Measurements from ENCODE around the gene MROH2A.
A peak's percentile ranks its signal among the peaks of the same experiment; 100 is the strongest.

Gene MROH2A

GRCh38 chr2:233845301-233846060, 67.4 kb downstream of the MROH2A start:
- Mint-ChIP-seq H3K4me1 (no peaks in the 10 kb centered on the region), H3K27me3 (peaks cover 13% of the 10 kb centered on the region), H3K4me3 (no peak overlapping the region), H3K36me3 (no peaks in the 10 kb centered on the region), H3K9me3 (no peaks in the 10 kb centered on the region), H3K27ac (peak overlapping the region; percentile 57)
- ATAC-seq: peak; percentile 62

DNA sequence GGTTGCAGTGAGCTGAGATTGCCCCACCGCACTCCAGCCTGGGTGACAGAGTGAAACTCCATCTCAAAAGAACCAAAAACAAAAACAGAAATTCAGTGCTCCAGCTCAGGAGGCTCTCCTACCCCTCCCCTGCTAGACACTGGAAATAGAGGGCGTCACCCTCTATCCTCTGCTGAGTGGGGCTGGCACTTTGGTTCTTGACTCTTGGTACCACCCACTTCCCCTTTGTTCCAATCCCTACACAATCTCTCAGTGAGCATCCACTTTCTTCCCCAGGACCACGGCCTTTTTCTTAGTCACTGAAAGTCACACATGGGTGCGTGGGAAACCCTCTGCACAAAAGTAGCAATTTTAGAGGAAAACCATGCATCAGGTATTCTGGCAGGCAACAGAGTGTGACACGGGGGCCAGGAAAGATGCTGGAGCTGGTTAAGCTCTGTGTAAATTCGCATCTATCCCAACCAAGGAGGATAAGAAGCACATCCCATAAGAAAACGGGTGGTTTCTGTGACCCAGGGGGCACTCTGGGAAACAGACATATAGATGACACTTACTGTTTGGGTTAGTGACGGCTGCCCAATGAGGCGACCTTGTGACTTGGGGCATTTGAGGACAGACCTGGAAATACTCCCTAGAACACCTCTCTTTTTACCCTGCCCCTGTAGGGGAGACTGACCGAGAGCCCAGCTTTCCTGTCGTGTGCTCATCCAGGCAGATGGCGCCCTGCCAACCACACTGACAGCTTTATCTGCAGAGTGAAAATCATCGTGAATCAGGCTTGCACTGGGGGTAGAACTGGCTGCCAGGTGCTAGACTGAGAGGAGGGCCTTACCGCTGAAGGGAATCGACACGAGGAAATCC, 68.5 kb downstream of the MROH2A start:
- ATAC-seq: no peak
- Mint-ChIP-seq H3K27ac (peak overlapping the region; percentile 57), H3K9me3 (no peaks in the 10 kb centered on the region), H3K36me3 (no peaks in the 10 kb centered on the region), H3K4me3 (no peak overlapping the region), H3K27me3 (peaks cover 13% of the 10 kb centered on the region), H3K4me1 (no peaks in the 10 kb centered on the region)

DNA sequence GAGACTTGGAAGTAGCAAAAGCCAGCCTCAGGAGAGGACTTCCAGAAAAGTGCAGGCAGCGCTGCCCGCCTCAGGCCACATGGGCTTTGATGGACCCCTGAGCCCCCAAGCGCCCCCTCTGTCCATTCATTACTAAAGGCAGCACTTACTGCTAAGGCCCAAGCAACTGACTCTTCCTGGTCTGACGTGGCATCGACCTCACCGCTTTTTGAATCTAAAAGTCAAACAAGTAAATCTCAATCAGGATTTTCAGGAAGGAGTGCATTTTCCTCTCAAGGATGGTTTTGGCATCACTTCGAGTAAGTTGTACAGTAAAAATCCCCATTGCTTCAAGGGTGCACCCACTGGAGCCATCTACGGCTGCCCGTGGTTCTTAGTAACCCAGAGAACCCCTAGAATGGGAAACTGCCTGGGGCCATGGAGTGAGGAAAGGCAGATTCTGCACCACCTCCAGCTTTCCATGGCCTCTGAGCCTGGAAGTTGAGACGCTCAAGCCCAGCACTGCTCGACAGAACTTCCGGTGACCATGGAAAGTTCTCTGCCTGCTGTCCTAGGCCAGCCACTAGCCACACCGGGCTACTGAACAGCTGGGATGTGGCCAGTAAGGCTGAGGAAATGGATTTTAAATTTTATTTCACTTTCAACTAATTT, 69.2 kb downstream of the MROH2A start:
- no peak for ATAC-seq
- H3K27ac Mint-ChIP-seq: peak overlapping the region; percentile 8
- H3K9me3 Mint-ChIP-seq: no peaks in the 10 kb centered on the region
- H3K4me3 Mint-ChIP-seq: no peak overlapping the region
- H3K27me3 Mint-ChIP-seq: peaks cover 17% of the 10 kb centered on the region
- no peaks in the 10 kb centered on the region for H3K4me1 Mint-ChIP-seq
- no peaks in the 10 kb centered on the region for H3K36me3 Mint-ChIP-seq

GRCh38 chr2:233848276-233848675, 70.1 kb downstream of the MROH2A start:
- Mint-ChIP-seq H3K36me3 (no peaks in the 10 kb centered on the region), H3K4me3 (no peak overlapping the region), H3K9me3 (no peaks in the 10 kb centered on the region), H3K27ac (peak overlapping the region; percentile 8), H3K27me3 (peaks cover 22% of the 10 kb centered on the region), H3K4me1 (no peaks in the 10 kb centered on the region)
- no peak for ATAC-seq

DNA sequence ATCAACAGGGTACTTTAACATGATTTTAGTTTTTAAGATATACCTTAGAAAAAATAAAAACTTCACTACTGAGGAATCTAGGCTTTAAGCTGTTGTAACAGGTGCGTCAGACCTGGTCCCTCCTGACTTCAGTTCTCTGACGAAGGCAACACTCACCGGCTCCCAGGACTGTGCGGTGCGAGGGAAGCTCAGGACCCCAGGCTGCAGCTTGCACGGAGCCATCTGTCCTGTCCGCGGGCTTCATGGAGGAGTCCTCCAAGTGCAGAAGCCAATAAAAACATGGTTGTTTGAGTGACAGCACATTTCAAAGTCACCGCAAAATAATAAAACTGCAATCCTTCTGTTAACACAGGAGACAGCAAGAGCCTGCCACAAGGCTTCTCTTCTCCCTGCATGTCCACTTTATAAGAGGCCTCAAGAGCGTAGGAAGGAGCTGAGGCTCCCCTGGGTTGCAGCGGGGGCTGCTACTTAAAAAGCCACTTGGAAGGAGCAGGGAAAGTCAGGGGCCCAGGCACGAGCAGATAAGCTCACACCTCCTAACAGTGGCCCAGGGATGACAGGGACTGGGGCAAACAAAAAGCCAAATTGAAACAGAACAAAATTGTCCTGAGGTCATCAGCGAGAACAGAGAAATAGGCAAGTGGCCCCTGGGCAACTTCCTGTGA, 71.6 kb downstream of the MROH2A start:
- peaks cover 8% of the 10 kb centered on the region for H3K4me1 Mint-ChIP-seq

GRCh38 chr2:233850745-233851144, 72.6 kb downstream of the MROH2A start:
- peaks cover 10% of the 10 kb centered on the region for H3K4me1 Mint-ChIP-seq
- H3K27me3 Mint-ChIP-seq: peaks cover 31% of the 10 kb centered on the region
- H3K27ac Mint-ChIP-seq: no peak overlapping the region
- H3K36me3 Mint-ChIP-seq: peaks cover 4% of the 10 kb centered on the region
- H3K4me3 Mint-ChIP-seq: no peak overlapping the region
- no peaks in the 10 kb centered on the region for H3K9me3 Mint-ChIP-seq
- ATAC-seq: no peak

More for the DNA sequence above, 71.6 kb downstream of the MROH2A start:
- Mint-ChIP-seq H3K27me3 (peaks cover 31% of the 10 kb centered on the region), H3K27ac (no peak overlapping the region), H3K9me3 (no peaks in the 10 kb centered on the region), H3K4me3 (no peak overlapping the region), H3K36me3 (peaks cover 4% of the 10 kb centered on the region)
- no peak for ATAC-seq

- H3K36me3 Mint-ChIP-seq: peaks cover 4% of the 10 kb centered on the region
- H3K4me3 Mint-ChIP-seq: no peak overlapping the region
- H3K9me3 Mint-ChIP-seq: no peaks in the 10 kb centered on the region
- H3K4me1 Mint-ChIP-seq: peaks cover 10% of the 10 kb centered on the region
- ATAC-seq: no peak
- H3K27me3 Mint-ChIP-seq: peaks cover 31% of the 10 kb centered on the region
- no peak overlapping the region for H3K27ac Mint-ChIP-seq
Observed at GRCh38 chr2:233851169-233851568, 73.0 kb downstream of the MROH2A start.

DNA sequence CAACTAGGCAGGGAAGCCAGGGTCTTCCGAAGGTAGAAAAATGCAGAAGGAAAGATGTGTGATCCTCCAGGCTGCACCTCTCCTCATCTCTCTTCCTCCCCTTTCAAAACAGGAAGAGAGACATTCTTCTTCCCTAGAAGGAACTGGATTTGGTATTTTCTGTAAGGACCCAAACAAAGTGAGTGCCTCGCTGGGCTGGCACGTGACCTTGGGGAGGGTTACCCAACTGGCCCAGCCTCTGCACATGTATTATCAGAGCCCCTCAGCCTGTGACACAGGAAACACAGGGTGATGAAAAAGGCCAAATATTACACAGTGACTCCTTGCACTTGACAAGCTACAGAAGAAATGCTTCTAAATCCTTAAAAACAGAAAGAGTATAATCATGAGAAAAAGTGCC, 73.9 kb downstream of the MROH2A start:
- Mint-ChIP-seq H3K27me3 (peaks cover 31% of the 10 kb centered on the region), H3K4me3 (no peak overlapping the region), H3K27ac (no peak overlapping the region), H3K36me3 (peaks cover 4% of the 10 kb centered on the region), H3K9me3 (no peaks in the 10 kb centered on the region), H3K4me1 (peaks cover 10% of the 10 kb centered on the region)
- no peak for ATAC-seq

DNA sequence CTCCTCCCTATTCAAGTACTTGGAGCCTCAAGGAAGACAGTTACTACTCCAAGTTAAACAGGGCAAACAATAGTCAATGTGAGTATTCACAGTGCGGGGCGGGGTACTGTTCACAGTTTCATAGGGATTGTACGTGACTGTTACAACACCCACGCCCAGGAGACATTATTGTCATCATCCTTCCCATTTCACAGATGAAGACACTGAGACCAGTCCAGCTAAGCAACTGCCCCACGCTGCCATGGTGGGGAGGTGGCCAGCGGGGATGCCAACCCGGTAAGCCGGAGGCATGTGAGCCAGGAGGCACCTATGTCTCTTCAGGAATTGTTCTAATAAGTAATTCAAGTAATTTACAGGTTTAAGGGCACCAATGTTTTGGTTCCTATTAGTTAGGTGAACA, 75.2 kb downstream of the MROH2A start:
- Mint-ChIP-seq H3K36me3 (peaks cover 4% of the 10 kb centered on the region), H3K9me3 (no peaks in the 10 kb centered on the region), H3K27ac (no peak overlapping the region), H3K4me1 (peaks cover 10% of the 10 kb centered on the region), H3K4me3 (peak overlapping the region; percentile 87), H3K27me3 (peaks cover 25% of the 10 kb centered on the region)
- no peak for ATAC-seq

DNA sequence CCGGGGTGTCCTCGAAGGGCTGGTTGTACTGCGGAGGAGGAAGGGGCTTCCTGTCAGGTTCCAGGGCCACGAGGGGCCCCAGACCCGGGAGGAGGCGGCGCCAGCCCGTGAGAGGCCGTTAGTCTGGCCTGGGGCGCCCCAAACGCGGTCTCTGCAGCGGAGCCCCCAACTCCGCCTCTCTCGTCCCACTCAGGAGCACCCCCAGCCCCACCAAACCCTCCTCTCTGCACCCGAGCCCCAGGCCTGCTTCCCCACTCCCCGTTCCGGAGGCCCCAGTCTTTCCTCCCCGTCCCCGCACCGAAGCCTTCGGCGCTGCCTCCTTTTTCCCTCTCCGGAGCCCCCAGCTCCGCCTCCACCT, 75.7 kb downstream of the MROH2A start:
- peaks cover 20% of the 10 kb centered on the region for H3K27me3 Mint-ChIP-seq
- H3K4me1 Mint-ChIP-seq: peaks cover 10% of the 10 kb centered on the region
- no peaks in the 10 kb centered on the region for H3K9me3 Mint-ChIP-seq
- peak overlapping the region; percentile 65 for H3K27ac Mint-ChIP-seq
- peak overlapping the region; percentile 87 for H3K4me3 Mint-ChIP-seq
- peaks cover 4% of the 10 kb centered on the region for H3K36me3 Mint-ChIP-seq
- no peak for ATAC-seq

- H3K27me3 Mint-ChIP-seq: peaks cover 18% of the 10 kb centered on the region
- ATAC-seq: peak; percentile 97
- peaks cover 4% of the 10 kb centered on the region for H3K36me3 Mint-ChIP-seq
- H3K4me3 Mint-ChIP-seq: peak within 1 kb of the TSS; percentile 87
- peaks cover 10% of the 10 kb centered on the region for H3K4me1 Mint-ChIP-seq
- H3K9me3 Mint-ChIP-seq: no peaks in the 10 kb centered on the region
- H3K27ac Mint-ChIP-seq: peak within 1 kb of the TSS; percentile 65
Observed at GRCh38 chr2:233854241-233854981, 76.3 kb downstream of the MROH2A start, which contains the start of gene HJURP. Gene HJURP, minus strand, starts transcription at chr2:233854535. Its CDS starts 35 bp downstream, at chr2:233854500.

GRCh38 chr2:233855345-233855744, 77.2 kb downstream of the MROH2A start:
- peak overlapping the region; percentile 87 for H3K4me3 Mint-ChIP-seq
- H3K4me1 Mint-ChIP-seq: peaks cover 10% of the 10 kb centered on the region
- ATAC-seq: no peak
- peaks cover 4% of the 10 kb centered on the region for H3K36me3 Mint-ChIP-seq
- no peak overlapping the region for H3K27ac Mint-ChIP-seq
- H3K9me3 Mint-ChIP-seq: no peaks in the 10 kb centered on the region
- H3K27me3 Mint-ChIP-seq: peaks cover 18% of the 10 kb centered on the region

GRCh38 chr2:233856184-233856583, 78.1 kb downstream of the MROH2A start:
- no peaks in the 10 kb centered on the region for H3K9me3 Mint-ChIP-seq
- H3K27ac Mint-ChIP-seq: no peak overlapping the region
- no peak overlapping the region for H3K4me3 Mint-ChIP-seq
- peaks cover 10% of the 10 kb centered on the region for H3K4me1 Mint-ChIP-seq
- no peak for ATAC-seq
- peaks cover 4% of the 10 kb centered on the region for H3K36me3 Mint-ChIP-seq
- peaks cover 18% of the 10 kb centered on the region for H3K27me3 Mint-ChIP-seq

GRCh38 chr2:233857511-233858141, 79.5 kb downstream of the MROH2A start:
- Mint-ChIP-seq H3K9me3 (no peaks in the 10 kb centered on the region), H3K27ac (no peak overlapping the region), H3K27me3 (peaks cover 12% of the 10 kb centered on the region), H3K4me3 (no peak overlapping the region), H3K4me1 (peaks cover 10% of the 10 kb centered on the region), H3K36me3 (peaks cover 4% of the 10 kb centered on the region)
- ATAC-seq: no peak
